ENCODE results near the gene CDC23.

CDC23 gene

DNA sequence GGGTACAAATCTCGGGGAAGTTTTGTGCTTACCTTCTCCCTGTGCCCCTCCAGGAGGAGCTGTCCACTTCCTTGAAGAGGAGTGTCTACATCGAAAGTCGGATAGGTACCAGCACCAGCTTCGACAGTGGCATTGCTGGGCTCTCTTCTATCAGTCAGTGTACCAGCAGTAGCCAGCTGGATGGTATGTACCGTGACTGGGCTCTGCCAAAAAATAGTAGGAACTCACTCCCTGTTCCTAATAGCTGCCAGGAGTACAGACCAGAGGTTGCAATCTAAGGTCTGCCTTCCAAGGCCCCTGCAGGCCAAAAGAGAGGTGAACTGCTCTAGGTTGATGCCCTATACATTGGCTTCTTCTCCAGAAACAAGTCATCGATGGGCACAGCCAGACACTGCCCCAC, 30.3 kb downstream of the CDC23 start:
- TF ChIP-seq CTCF (IDR thresholded peaks at IDR 0.05; ENCODE audit: control insufficient read depth, extremely low read depth, insufficient read depth) = no peak
- no peak overlapping the region for H3K4me3 ChIP-seq (ENCODE audit: low read depth, low read length)
- no peak for DNase-seq (ENCODE audit: low read depth)

GRCh38 chr5:138180841-138181240, 32.3 kb downstream of the CDC23 start:
- H3K4me3 ChIP-seq (ENCODE audit: low read depth, low read length) = no peak overlapping the region
- no peak for DNase-seq (ENCODE audit: low read depth)
- no peak for TF ChIP-seq CTCF (IDR thresholded peaks at IDR 0.05; ENCODE audit: control insufficient read depth, extremely low read depth, insufficient read depth)

DNA sequence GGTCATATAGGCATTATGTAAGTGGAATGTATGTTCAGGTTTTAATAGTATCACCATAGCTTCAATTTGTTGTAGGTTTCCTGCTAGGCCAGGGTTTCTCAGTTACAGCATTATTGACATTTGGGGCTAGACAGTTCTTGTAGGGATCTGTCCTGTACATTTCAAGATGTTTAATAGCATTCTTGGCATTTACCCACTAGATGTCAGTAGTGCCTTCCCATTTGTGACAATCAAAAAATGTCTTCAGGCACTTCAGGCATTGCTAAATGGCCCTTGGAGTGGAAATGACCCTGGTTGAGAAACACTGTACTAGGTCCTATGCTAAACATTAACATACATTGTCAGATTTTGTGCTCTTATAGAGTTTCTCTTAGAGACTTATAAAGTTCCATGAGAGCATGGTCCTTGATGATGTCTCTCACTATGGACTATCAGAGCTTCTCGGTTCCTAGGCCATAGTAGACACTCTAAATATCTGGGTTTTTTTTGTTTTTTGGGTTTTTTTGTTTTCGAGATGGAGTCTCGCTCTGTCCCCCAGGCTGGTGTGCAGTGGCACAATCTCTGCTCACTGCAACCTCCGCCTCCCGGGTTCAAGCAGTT, 32.8 kb downstream of the CDC23 start:
- peak; percentile 76 for TF ChIP-seq CTCF (IDR thresholded peaks at IDR 0.05; ENCODE audit: control insufficient read depth, extremely low read depth, insufficient read depth)
- peak overlapping the region; percentile 84 for H3K4me3 ChIP-seq (ENCODE audit: low read depth, low read length)
- peak; percentile 83 for DNase-seq (ENCODE audit: low read depth)

- TF ChIP-seq CTCF (IDR thresholded peaks at IDR 0.05; ENCODE audit: control insufficient read depth, extremely low read depth, insufficient read depth) = no peak
- no peak for DNase-seq (ENCODE audit: low read depth)
- H3K4me3 ChIP-seq (ENCODE audit: low read depth, low read length) = peak overlapping the region; percentile 84
Observed at GRCh38 chr5:138179277-138179857, 33.8 kb downstream of the CDC23 start.

DNA sequence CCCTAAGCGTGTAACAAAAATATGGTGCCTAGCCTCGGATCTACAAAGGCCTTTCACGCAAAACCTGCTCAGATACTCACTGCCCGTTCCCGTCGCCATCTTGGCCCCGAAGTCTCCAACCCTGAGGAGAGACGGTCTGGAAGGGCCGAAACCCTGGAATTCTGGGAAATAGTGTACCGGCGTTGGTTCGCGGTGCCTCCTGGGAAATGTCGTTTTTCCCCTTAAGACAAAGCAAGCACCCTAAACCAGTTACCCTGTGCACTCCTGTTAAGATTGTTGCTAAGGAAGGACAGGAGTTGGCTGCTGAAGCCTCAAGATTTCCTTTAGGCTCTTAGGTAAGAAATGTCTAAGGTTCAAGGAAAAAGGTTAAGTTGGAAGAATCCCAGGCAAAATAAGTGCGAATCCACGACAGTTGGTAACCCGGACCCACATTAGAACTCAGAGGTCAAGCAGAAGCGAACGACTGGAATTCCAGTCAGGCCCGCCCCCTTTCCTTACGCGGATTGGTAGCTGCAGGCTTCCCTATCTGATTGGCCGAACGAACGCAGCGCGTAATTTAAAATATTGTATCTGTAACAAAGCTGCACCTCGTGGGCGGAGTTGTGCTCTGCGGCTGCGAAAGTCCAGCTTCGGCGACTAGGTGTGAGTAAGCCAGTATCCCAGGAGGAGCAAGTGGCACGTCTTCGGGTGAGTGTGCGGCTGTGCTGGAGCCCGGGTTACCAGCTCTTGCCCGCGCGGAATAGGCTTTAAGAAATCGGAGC, 34.4 kb downstream of the CDC23 start, which contains the start of the genes BRD8 and KIF20A:
TSS of gene BRD8 (minus strand) at position 115 of the 761 bp plus-strand sequence. CDS start at position 99, 16 bp downstream.
TSS of gene KIF20A (plus strand) at position 597 of the 761 bp plus-strand sequence. CDS start 569 bp downstream, outside the sequence.
- H3K4me3 ChIP-seq (ENCODE audit: low read depth, low read length) = peak within 1 kb of the TSS; percentile 84
- no peak for TF ChIP-seq CTCF (IDR thresholded peaks at IDR 0.05; ENCODE audit: control insufficient read depth, extremely low read depth, insufficient read depth)
- peak; percentile 94 for DNase-seq (ENCODE audit: low read depth)

DNA sequence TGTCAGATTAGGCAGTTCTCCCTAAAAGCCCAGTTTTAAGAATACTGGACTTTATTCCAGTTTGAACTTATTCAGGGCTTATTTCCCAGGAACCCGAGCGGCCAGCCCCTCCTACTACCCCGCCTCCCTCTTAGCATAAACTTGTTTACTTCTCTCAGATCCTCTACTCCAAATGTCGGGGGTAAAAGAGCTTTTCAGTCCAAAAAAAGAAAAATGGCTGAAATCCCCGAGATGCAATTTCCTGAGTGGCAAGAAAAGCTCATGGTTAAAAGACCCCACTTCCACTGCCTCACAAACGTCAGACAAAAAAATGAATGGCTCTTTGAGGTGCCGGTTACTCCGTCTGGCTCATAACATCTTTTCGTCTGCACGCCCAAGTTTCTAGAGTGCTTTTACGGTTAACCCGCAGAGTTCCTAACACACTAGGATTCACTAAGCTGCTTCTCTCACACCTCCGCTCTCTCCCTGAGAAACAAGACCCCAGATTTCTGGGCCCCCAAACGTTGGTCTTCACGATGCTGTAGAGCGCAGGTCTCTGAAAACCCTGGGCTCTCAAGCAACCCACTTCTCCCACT, 35.1 kb downstream of the CDC23 start:
- peak overlapping the region; percentile 84 for H3K4me3 ChIP-seq (ENCODE audit: low read depth, low read length)
- no peak for TF ChIP-seq CTCF (IDR thresholded peaks at IDR 0.05; ENCODE audit: control insufficient read depth, extremely low read depth, insufficient read depth)

More for the DNA sequence above, 35.1 kb downstream of the CDC23 start:
- DNase-seq (ENCODE audit: low read depth) = no peak
